Psoas muscle (tissue), 8 donors: ENCODE data around the gene TSACC. TPM values are rescaled to one million over a fixed set of nuclear protein-coding genes. Genes with fewer than 3 reads are reported as not detected.

ENCODE experiments used
- ATAC-seq, 4 donors: fragments of 200-7000 bp; cut with Tn5 transposase; one replicate each; pipeline ENCODE4 v1.9.1; 2020; ENCODE audit warnings: moderate library complexity in 3 of 4, mild to moderate bottlenecking in 2 of 4
- DNase-seq, 2 donors: peaks; one replicate each; pipeline ENCODE4 v3.0.0-alpha.2; 2020
- H3K27ac ChIP-seq: fragments of 200-600 bp; one replicate; pipeline ENCODE4 v1.8.0; 2022
- H3K27me3 ChIP-seq, 3 donors: fragments of 200-600 bp in 1 of 3; one replicate each; pipeline versions ENCODE4 v1.6.1 to v1.8.0; 2013 to 2022; ENCODE audit warnings: low read length in 2 of 3, mild to moderate bottlenecking in 2 of 3, moderate library complexity in 1 of 3; ENCODE audit not compliant: insufficient read depth in 3 of 3
- H3K36me3 ChIP-seq, 2 donors: fragments of 200-600 bp in 1 of 2; one replicate each; pipeline versions ENCODE4 v1.6.1 to v1.8.0; 2013 to 2022; ENCODE audit warnings: low read depth in 1 of 2, mild to moderate bottlenecking in 1 of 2, moderate library complexity in 1 of 2; ENCODE audit not compliant: insufficient read depth in 1 of 2
- H3K4me1 ChIP-seq: fragments of 200-600 bp; one replicate; pipeline ENCODE4 v1.8.0; 2022
- H3K4me3 ChIP-seq: fragments of 200-600 bp; one replicate; pipeline ENCODE4 v1.8.0; 2022; ENCODE audit warnings: mild to moderate bottlenecking
- H3K9me3 ChIP-seq: fragments of 200-600 bp; one replicate; pipeline ENCODE4 v1.8.0; 2022
- CTCF ChIP-seq: fragments of 200-600 bp; IDR thresholded peaks from one replicate; pipeline ENCODE4 v1.8.0; 2022; ENCODE audit warnings: antibody characterized with exemption
- WGBS, 3 donors: extraction: QIAGEN DNeasy Blood & Tissue Kit; methylation state at CpG; one replicate each; pipeline versions ENCODE4 v1.1.6 to v1.1.7; 2013; 5-methylcytosine and 5-hydroxymethylcytosine counted together
- intact Hi-C, 2 donors: fragments of 100-400 bp; cut with DNase I; formaldehyde crosslinking; loops; one replicate each; pipeline versions ENCODE4 v1.11.0 to v1.14.2; 2022
- polyA plus RNA-seq, 3 donors: library from polyadenylated mRNA; stranded (reverse); fragments of 200-250 nt; gene quantifications; one replicate each; pipeline ENCODE4 v1.2.3, GENCODE V29; 2013
- total RNA-seq, 4 donors: library from RNA; stranded (reverse); fragmentation: NEBNext Ultra II Directional in 2 of 4; extraction: Animal tissue kit (Norgen Biotek cat#: 25700) in 2 of 4; gene quantifications; one replicate each; pipeline versions ENCODE4 v1.2.1 to v1.2.4, GENCODE V29; 2021 to 2023
- donor health status: healthy with polysubstance abuse.
- donor health status: DM: no; HTN: no; CAD: no; lungs with moderate emphysema.
- donor health status: Bipolar disorder and iron deficiency.
- donor health status: healthy.
- donor health status: DM: yes; HTN: yes; CAD: no.
- donor health status: DM: no; HTN: no; CAD: no.
- donor health status: DM: no; HTN: no; CAD: no.
- donor health status: DM: yes; HTN: yes; CAD: no.

TSACC gene
- total and polyA plus RNA-seq, 7 donors, result 0.30 to 1.7 (median 0.84) TPM

- no peaks in the 10 kb centered on the region for H3K36me3 ChIP-seq
- no peak for DNase-seq
- intact Hi-C loops, result no loop called here
Observed at GRCh38 chr1:156359249-156359648, 20.9 kb downstream of the TSACC start.

GRCh38 chr1:156359973-156360372 lies 21.6 kb downstream of the TSACC start:
- Histone ChIP-seq H3K36me3 (no peaks in the 10 kb centered on the region), H3K9me3 (no peaks in the 10 kb centered on the region), H3K4me3 (no peak overlapping the region), H3K4me1 (no peaks in the 10 kb centered on the region), H3K27ac (no peak overlapping the region), H3K27me3 (peaks cover under 1 to 34% (median 3%) of the 10 kb centered on the region in 3 donors)
- 26 to 30% (median 29%) methylated on average over 6 of the region's 6 CpGs for WGBS, 3 donors
- intact Hi-C loops, result loop anchor here in 1 of 2 donors (10.0 kb wide), 1 partner anchor 185 kb away; no protein-coding TSS in a partner anchor
- TF ChIP-seq CTCF, result no peak
- no peak for ATAC-seq
- DNase-seq, result no peak

More at GRCh38 chr1:156359249-156359648, 20.9 kb downstream of the TSACC start:
- peaks cover 0 to 32% (median 3%) of the 10 kb centered on the region in 3 donors for H3K27me3 ChIP-seq
- no peak overlapping the region for H3K4me3 ChIP-seq
- no peaks in the 10 kb centered on the region for H3K9me3 ChIP-seq
- 85 to 95% (median 92%) methylated on average over 3 of the region's 3 CpGs for WGBS, 3 donors
- no peak overlapping the region for H3K27ac ChIP-seq
- ATAC-seq, result no peak
- H3K4me1 ChIP-seq, result no peaks in the 10 kb centered on the region
- no peak for TF ChIP-seq CTCF

- Histone ChIP-seq H3K4me3 (no peak overlapping the region), H3K36me3 (no peaks in the 10 kb centered on the region), H3K27me3 (peaks cover 1 to 28% (median 3%) of the 10 kb centered on the region in 3 donors), H3K27ac (no peak overlapping the region), H3K9me3 (no peaks in the 10 kb centered on the region), H3K4me1 (no peaks in the 10 kb centered on the region)
- 88 to 91% (median 89%) methylated on average over 11 of the region's 11 CpGs for WGBS, 3 donors
- no peak for TF ChIP-seq CTCF
- ATAC-seq (no peak), DNase-seq (no peak)
- intact Hi-C loops, result loop anchor here in 1 of 2 donors (10.0 kb wide), 1 partner anchor 184 kb away; no protein-coding TSS in a partner anchor
Observed at GRCh38 chr1:156360534-156360933, 22.2 kb downstream of the TSACC start.

GRCh38 chr1:156365754-156366153 lies 27.4 kb downstream of the TSACC start:
- no peak overlapping the region for H3K4me3 ChIP-seq
- H3K9me3 ChIP-seq, result no peaks in the 10 kb centered on the region
- H3K36me3 ChIP-seq, result no peaks in the 10 kb centered on the region
- ATAC-seq (no peak), DNase-seq (no peak)
- no peaks in the 10 kb centered on the region for H3K4me1 ChIP-seq
- intact Hi-C loops, result loop anchor here in 1 of 2 donors (10.0 kb wide), 1 partner anchor 179 kb away; no protein-coding TSS in a partner anchor
- no peak overlapping the region for H3K27ac ChIP-seq
- no peak for TF ChIP-seq CTCF
- peaks cover 0 to 30% (median 3%) of the 10 kb centered on the region in 3 donors for H3K27me3 ChIP-seq
